Caco-2 (cell line): ENCODE data around the gene FAM13B. TPM values are rescaled to one million over a fixed set of nuclear protein-coding genes. Genes with fewer than 3 reads are reported as not detected.
"Not testable (repeated sequence)": the region's sequence is repeated elsewhere in the genome, so short reads cannot be mapped to it uniquely, and the experiment has no call there.

Experiments used
- BruUV-seq: library from RNA; stranded (reverse); fragments of 400-500 nt; replicated peaks from 2 replicates; lab custom pipeline; 2021; lab: Mats Ljungman, UMichigan
- CTCF ChIA-PET: fragments of 300-600 bp; sonication (Branson Sonifier 250); formaldehyde crosslinking; loops from one replicate; lab custom pipeline; 2022; ENCODE audit warnings: antibody characterized with exemption; lab: Charles Lee
- POLR2A ChIA-PET: fragments of 300-600 bp; sonication (Branson Sonifier 250); formaldehyde crosslinking; loops from one replicate; lab custom pipeline; 2022; ENCODE audit warnings: antibody characterized with exemption; lab: Charles Lee
- DNase-seq, 2 experiments: peaks; one replicate each; pipeline versions ENCODE4 v3.0.0 to v3.0.0-alpha.2; 2020 to 2022
- H3K27me3 ChIP-seq: replicated peaks from 2 replicates; pipeline ENCODE4 v1.6.0; 2011; ENCODE audit warnings: low read length; ENCODE audit not compliant: control insufficient read depth, insufficient read depth
- H3K36me3 ChIP-seq: 2 replicates; pipeline ENCODE4 v1.5.1; 2011; ENCODE audit warnings: low read length; ENCODE audit not compliant: control insufficient read depth, insufficient read depth
- H3K4me1 ChIP-seq: fragments of 250-450 bp; sonication (Bioruptor Pico); 2 replicates; pipeline ENCODE4 v1.5.1; 2020; ENCODE audit warnings: mild to moderate bottlenecking
- H3K4me3 ChIP-seq: 2 replicates; pipeline ENCODE4 v1.5.1; 2011; ENCODE audit warnings: low read depth, mild to moderate bottlenecking, control low read depth, low read length
- H3K9me3 ChIP-seq: fragments of 250-450 bp; sonication (Bioruptor Pico); 2 replicates; pipeline ENCODE4 v1.5.1; 2020; ENCODE audit warnings: mild to moderate bottlenecking, moderate library complexity
- H3K27ac Mint-ChIP-seq: one replicate; pipeline ENCODE4 v1.8.0; 2022; ENCODE audit warnings: mixed read lengths; ENCODE audit not compliant: unreplicated experiment
- H3K27me3 Mint-ChIP-seq: one replicate; pipeline ENCODE4 v1.8.0; 2022; ENCODE audit warnings: mixed read lengths; ENCODE audit not compliant: insufficient read depth, unreplicated experiment
- H3K36me3 Mint-ChIP-seq: one replicate; pipeline ENCODE4 v1.8.0; 2022; ENCODE audit warnings: mild to moderate bottlenecking, mixed read lengths; ENCODE audit not compliant: insufficient read depth, unreplicated experiment
- H3K4me1 Mint-ChIP-seq: one replicate; pipeline ENCODE4 v1.8.0; 2022; ENCODE audit warnings: low read depth, mixed read lengths; ENCODE audit not compliant: unreplicated experiment
- H3K4me3 Mint-ChIP-seq: one replicate; pipeline ENCODE4 v1.8.0; 2022; ENCODE audit warnings: mild to moderate bottlenecking, moderate library complexity, mixed read lengths; ENCODE audit not compliant: unreplicated experiment
- H3K9me3 Mint-ChIP-seq: one replicate; pipeline ENCODE4 v1.8.0; 2022; ENCODE audit warnings: mixed read lengths; ENCODE audit not compliant: unreplicated experiment
- intact Hi-C: fragments of 100-400 bp; cut with micrococcal nuclease; formaldehyde crosslinking; loops from one replicate; pipeline ENCODE4 v1.10.0; 2022; ENCODE audit not compliant: unreplicated experiment
- total RNA-seq: library from RNA; stranded (reverse); gene quantifications from 2 replicates; pipeline ENCODE4 v1.2.3, GENCODE V29; 2022
- TF ChIP-seq, protein P1 (sequence below), 2 experiments: fragments of 200-600 bp in 1 of 2; IDR thresholded peaks; 1 replicate in 1 of 2; 2 replicates in 1 of 2; pipeline versions ENCODE4 v1.5.1 to v1.8.0; 2011 to 2022; ENCODE audit warnings: antibody characterized with exemption in 1 of 2, control low read depth in 1 of 2, inconsistent platforms in 1 of 2, low read depth in 1 of 2, low read length in 1 of 2, mild to moderate bottlenecking in 1 of 2, moderate library complexity in 1 of 2; ENCODE audit not compliant: insufficient read depth in 1 of 2, severe bottlenecking in 1 of 2, unreplicated experiment in 1 of 2

FAM13B gene
- total RNA-seq, 1 experiment from 2014 or later, result 55.8 TPM

DNA sequence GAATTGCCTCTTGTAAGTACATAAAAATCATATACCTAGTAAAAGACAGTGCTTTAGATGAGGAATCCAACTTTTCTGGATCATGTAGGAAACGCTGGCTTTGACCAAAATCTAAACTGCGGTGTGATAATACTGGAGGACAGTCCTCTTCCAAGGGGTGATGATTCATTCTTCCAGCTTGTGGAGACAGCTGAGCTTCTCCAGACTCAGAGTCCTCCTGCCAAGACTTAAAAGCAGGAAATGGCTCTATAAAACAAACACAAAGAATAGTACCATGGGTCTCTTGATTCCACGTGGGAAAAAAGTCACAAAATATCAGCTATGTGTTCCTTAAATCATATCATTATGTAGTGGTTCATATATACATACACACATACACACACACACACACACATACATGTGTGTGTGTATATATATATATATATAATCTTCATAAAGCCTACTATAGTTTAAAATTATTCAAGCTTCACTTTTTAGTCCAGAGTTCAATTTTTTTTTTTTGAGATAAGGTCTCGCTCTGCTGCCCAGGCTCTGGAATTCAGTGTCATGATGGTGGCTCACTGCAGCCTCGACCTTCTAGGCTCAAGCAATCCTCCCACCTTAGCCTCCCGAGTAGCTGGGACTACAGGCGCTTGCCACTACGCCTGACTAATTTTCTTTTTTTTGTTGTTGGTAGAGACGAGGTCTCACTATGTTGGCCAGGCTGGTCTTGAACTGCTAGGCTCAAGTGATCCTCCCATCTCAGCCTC is 78.6 kb downstream of the FAM13B start:
- peaks cover 4% of the 10 kb centered on the region for H3K4me1 Mint-ChIP-seq

DNA sequence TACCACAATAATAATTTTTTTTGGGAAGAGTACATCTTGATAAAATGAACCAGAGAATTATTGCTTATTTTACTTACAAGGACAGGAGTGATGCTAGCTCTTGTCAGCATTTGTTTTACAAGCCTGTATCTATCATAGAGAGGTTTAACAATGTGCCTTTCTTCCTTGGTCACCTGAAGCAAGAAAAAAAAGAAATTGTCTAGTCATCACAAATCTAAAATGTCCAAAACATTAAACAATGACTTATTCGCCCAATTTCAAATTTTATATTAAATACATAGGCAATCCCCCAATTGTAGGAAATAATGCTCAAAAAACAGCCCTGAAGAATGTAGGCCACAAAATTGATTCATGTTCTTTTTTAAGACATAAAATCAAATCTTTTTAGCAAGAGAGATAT is 87.1 kb downstream of the FAM13B start:
- H3K4me1 ChIP-seq, result no peaks in the 10 kb centered on the region
- no TSS peak for BruUV-seq
- Mint-ChIP-seq H3K9me3 (no peaks in the 10 kb centered on the region), H3K4me3 (no peak overlapping the region), H3K4me1 (no peaks in the 10 kb centered on the region), H3K27me3 (no peaks in the 10 kb centered on the region), H3K27ac (no peak overlapping the region), H3K36me3 (peaks cover 91% of the 10 kb centered on the region)
- H3K9me3 ChIP-seq, result no peaks in the 10 kb centered on the region
- POLR2A ChIA-PET, result interaction anchor here (0.6 kb wide), 1 partner anchor 9 kb away, joined by 5 read pairs; no protein-coding TSS in a partner anchor
- no peaks in the 10 kb centered on the region for H3K27me3 ChIP-seq
- intact Hi-C loops, result no loop called here
- TF ChIP-seq, protein P1, sequence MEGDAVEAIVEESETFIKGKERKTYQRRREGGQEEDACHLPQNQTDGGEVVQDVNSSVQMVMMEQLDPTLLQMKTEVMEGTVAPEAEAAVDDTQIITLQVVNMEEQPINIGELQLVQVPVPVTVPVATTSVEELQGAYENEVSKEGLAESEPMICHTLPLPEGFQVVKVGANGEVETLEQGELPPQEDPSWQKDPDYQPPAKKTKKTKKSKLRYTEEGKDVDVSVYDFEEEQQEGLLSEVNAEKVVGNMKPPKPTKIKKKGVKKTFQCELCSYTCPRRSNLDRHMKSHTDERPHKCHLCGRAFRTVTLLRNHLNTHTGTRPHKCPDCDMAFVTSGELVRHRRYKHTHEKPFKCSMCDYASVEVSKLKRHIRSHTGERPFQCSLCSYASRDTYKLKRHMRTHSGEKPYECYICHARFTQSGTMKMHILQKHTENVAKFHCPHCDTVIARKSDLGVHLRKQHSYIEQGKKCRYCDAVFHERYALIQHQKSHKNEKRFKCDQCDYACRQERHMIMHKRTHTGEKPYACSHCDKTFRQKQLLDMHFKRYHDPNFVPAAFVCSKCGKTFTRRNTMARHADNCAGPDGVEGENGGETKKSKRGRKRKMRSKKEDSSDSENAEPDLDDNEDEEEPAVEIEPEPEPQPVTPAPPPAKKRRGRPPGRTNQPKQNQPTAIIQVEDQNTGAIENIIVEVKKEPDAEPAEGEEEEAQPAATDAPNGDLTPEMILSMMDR (IDR thresholded peaks at IDR 0.05; ENCODE audit: insufficient read depth in 1 of 2, low read depth in 1 of 2, low read length in 1 of 2, severe bottlenecking in 1 of 2, unreplicated experiment in 1 of 2), result no peak
- CTCF ChIA-PET, result no interaction called here
- DNase-seq, result no peak
- no peak overlapping the region for H3K4me3 ChIP-seq
- peaks cover 1% of the 10 kb centered on the region; the same call in 1 of the 2 replicates for H3K36me3 ChIP-seq

More for the DNA sequence above, 78.6 kb downstream of the FAM13B start:
- ChIA-PET POLR2A (no interaction called here), CTCF (interaction anchor here (0.5 kb wide), 1 partner anchor 107 kb away, joined by 3 read pairs; no protein-coding TSS in a partner anchor)
- Mint-ChIP-seq H3K27ac (no peak overlapping the region), H3K27me3 (no peaks in the 10 kb centered on the region), H3K9me3 (no peaks in the 10 kb centered on the region), H3K4me3 (no peak overlapping the region), H3K36me3 (peaks cover 54% of the 10 kb centered on the region)
- intact Hi-C loops, result no loop called here
- H3K9me3 ChIP-seq, result no peaks in the 10 kb centered on the region
- no peaks in the 10 kb centered on the region for H3K27me3 ChIP-seq
- no peak for DNase-seq
- no peaks in the 10 kb centered on the region for H3K4me1 ChIP-seq
- no peak overlapping the region for H3K4me3 ChIP-seq
- no TSS peak for BruUV-seq
- H3K36me3 ChIP-seq, result peaks cover 2% of the 10 kb centered on the region
- TF ChIP-seq, protein P1 (IDR thresholded peaks at IDR 0.05; ENCODE audit: insufficient read depth in 1 of 2, low read depth in 1 of 2, low read length in 1 of 2, severe bottlenecking in 1 of 2, unreplicated experiment in 1 of 2), result no peak

DNA sequence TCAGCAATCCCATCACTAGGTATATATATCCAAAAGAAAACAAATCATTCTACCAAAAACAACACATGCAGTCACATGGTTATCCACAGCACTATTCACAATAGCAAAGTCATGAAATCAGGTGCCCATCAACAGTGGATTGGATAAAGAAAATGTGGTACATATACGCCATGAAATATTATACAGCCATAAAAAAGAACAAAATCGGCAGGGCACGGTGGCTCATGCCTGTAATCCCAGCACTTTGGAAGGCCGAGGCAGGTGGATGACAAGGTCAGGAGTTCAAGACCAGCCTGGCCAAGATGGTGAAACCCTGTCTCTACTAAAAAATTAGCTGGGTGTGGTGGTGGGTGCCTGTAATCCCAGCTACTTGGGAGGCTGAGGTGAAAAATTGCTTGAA is 88.6 kb downstream of the FAM13B start:
- not testable (repeated sequence) for BruUV-seq

More for the DNA sequence above, 88.6 kb downstream of the FAM13B start:
- H3K4me3 Mint-ChIP-seq, H3K9me3 ChIP-seq, H3K9me3 Mint-ChIP-seq, H3K27me3 ChIP-seq, H3K4me1 ChIP-seq, H3K36me3 ChIP-seq, H3K4me3 ChIP-seq, H3K27ac Mint-ChIP-seq, CTCF ChIA-PET, H3K4me1 Mint-ChIP-seq, H3K27me3 Mint-ChIP-seq, intact Hi-C loops, DNase-seq: not testable (repeated sequence)
- H3K36me3 Mint-ChIP-seq, result peaks cover 92% of the 10 kb centered on the region
- POLR2A ChIA-PET, result interaction anchor here (0.5 kb wide), 1 partner anchor 9 kb away, joined by 5 read pairs; no protein-coding TSS in a partner anchor
